OCI-LY7 (cell line): ENCODE results near the gene EIF4H. TPM values are rescaled to one million over a fixed set of nuclear protein-coding genes. Genes with fewer than 3 reads are reported as not detected.

ENCODE experiments used
- BruUV-seq: library from RNA; stranded (reverse); fragments of 400-500 nt; replicated peaks from 2 replicates; lab custom pipeline; 2021; lab: Mats Ljungman, UMichigan
- CTCF ChIA-PET: fragments of 300-600 bp; sonication (Branson Sonifier 250); formaldehyde crosslinking; loops from one replicate; lab custom pipeline; 2022; ENCODE audit warnings: antibody characterized with exemption; ENCODE audit not compliant: unreplicated experiment; lab: Charles Lee
- POLR2A ChIA-PET: fragments of 300-600 bp; sonication (Branson Sonifier 250); formaldehyde crosslinking; loops from one replicate; lab custom pipeline; 2022; ENCODE audit warnings: antibody characterized with exemption; lab: Charles Lee
- DNase-seq: peaks from one replicate; pipeline ENCODE4 v3.0.0-alpha.2; 2015; ENCODE audit warnings: low spot score
- H2AFZ ChIP-seq: fragments of 200-600 bp; sonication (generic), shearing (Covaris generic); 2 replicates; pipeline ENCODE4 v1.6.1; 2014; ENCODE audit warnings: mild to moderate bottlenecking, antibody characterized with exemption, low read length, moderate library complexity
- H3K27ac ChIP-seq: fragments of 200-600 bp; sonication (generic); 2 replicates; pipeline ENCODE4 v1.5.1; 2014; ENCODE audit warnings: mixed run types, low read depth, mild to moderate bottlenecking, moderate library complexity, low read length, inconsistent platforms; ENCODE audit not compliant: poor library complexity, severe bottlenecking
- H3K36me3 ChIP-seq: fragments of 200-600 bp; sonication (generic); 2 replicates; pipeline ENCODE4 v1.6.1; 2014; ENCODE audit warnings: mild to moderate bottlenecking, antibody characterized with exemption, low read length, moderate library complexity, mixed read lengths; ENCODE audit not compliant: insufficient read depth
- H3K4me1 ChIP-seq: fragments of 200-600 bp; sonication (generic); 2 replicates; pipeline ENCODE4 v1.5.1; 2014; ENCODE audit warnings: mild to moderate bottlenecking, low read length; ENCODE audit not compliant: insufficient read depth, poor library complexity, severe bottlenecking
- H3K4me2 ChIP-seq: fragments of 200-600 bp; sonication (generic); 2 replicates; pipeline ENCODE4 v1.6.1; 2014; ENCODE audit warnings: mild to moderate bottlenecking, low read length
- H3K4me3 ChIP-seq: fragments of 200-600 bp; sonication (generic); 2 replicates; pipeline ENCODE4 v1.5.1; 2014; ENCODE audit warnings: mild to moderate bottlenecking, low read depth, low read length; ENCODE audit not compliant: poor library complexity, severe bottlenecking
- H3K79me2 ChIP-seq: fragments of 200-600 bp; sonication (generic); 2 replicates; pipeline ENCODE4 v1.6.1; 2016; ENCODE audit warnings: low read depth, mild to moderate bottlenecking, low read length, moderate library complexity, mixed read lengths; ENCODE audit not compliant: insufficient read depth
- H3K9me2 ChIP-seq: fragments of 200-600 bp; sonication (generic); 2 replicates; pipeline ENCODE4 v1.6.1; 2016; ENCODE audit warnings: mild to moderate bottlenecking, low read length, mixed read lengths; ENCODE audit not compliant: insufficient read depth
- H3K9me3 ChIP-seq: fragments of 200-600 bp; sonication (generic); 2 replicates; pipeline ENCODE4 v1.6.1; 2014; ENCODE audit warnings: mild to moderate bottlenecking, mixed run types, low read length, mixed read lengths
- H4K20me1 ChIP-seq: fragments of 200-600 bp; sonication (generic); 2 replicates; pipeline ENCODE4 v1.6.1; 2014; ENCODE audit warnings: mild to moderate bottlenecking, antibody characterized with exemption, low read length, moderate library complexity, mixed read lengths; ENCODE audit not compliant: insufficient read depth
- CTCF ChIP-seq: fragments of 200-600 bp; sonication (generic); conservative IDR thresholded peaks from 2 replicates; pipeline ENCODE4 v1.5.1; 2014; ENCODE audit warnings: mild to moderate bottlenecking, antibody characterized with exemption, low read length, moderate library complexity, mixed read lengths
- EZH2phosphoT487 ChIP-seq: fragments of 200-600 bp; sonication (generic); IDR thresholded peaks from 2 replicates; pipeline ENCODE4 v1.6.1; 2018; ENCODE audit warnings: low read depth, borderline replicate concordance, mild to moderate bottlenecking, mixed run types, antibody characterized with exemption, low read length, moderate library complexity, mixed read lengths
- intact Hi-C: fragments of 100-400 bp; cut with micrococcal nuclease; formaldehyde crosslinking; loops from one replicate; pipeline ENCODE4 v1.10.0; 2022; ENCODE audit not compliant: unreplicated experiment
- total RNA-seq, 2 experiments: library from RNA; depleted of rRNA in 1 of 2; stranded (reverse); fragments of >200 nt in 1 of 2; shearing (Covaris generic) in 1 of 2; gene quantifications; 2 replicates each; pipeline ENCODE4 v1.2.3, GENCODE V29; 2014 to 2022

The EIF4H gene
- total RNA-seq, 2 experiments from 2014 or later: 202 to 345 TPM

DNA sequence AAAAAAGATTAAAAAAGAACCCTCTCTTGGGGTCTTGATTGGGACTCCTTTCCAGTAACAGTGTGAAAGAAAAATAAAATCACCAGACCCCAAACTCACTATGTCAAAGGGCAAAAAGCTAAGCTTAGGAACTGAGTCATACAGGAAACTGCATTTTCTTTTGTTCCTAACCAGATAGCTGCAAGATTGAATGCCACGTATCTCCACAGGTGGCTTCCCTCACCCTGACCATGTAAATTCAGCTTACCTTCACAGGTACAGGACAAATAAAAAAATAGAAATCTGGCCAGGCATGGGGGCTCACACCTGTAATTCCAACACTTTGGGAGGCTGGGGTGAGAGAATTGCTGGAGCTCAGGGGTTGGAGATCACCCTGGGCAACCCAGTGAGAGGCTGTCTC, 32.5 kb upstream of the EIF4H start:
- no peaks in the 10 kb centered on the region for H4K20me1 ChIP-seq
- H3K79me2 ChIP-seq: no peaks in the 10 kb centered on the region
- no peak overlapping the region for H3K27ac ChIP-seq
- H3K9me3 ChIP-seq: peaks cover 12% of the 10 kb centered on the region
- no peaks in the 10 kb centered on the region for H3K9me2 ChIP-seq
- H3K4me1 ChIP-seq: peaks cover 7% of the 10 kb centered on the region
- no TSS peak for BruUV-seq
- DNase-seq: peak; percentile 18
- intact Hi-C loops: no loop called here
- no peaks in the 10 kb centered on the region for H3K36me3 ChIP-seq
- no peak overlapping the region for H2AFZ ChIP-seq
- H3K4me3 ChIP-seq: no peak overlapping the region
- H3K4me2 ChIP-seq: peak overlapping the region; percentile 25; the same call in 1 of the 2 replicates
- TF ChIP-seq EZH2phosphoT487 (no peak), CTCF (no peak)
- ChIA-PET CTCF (no interaction called here), POLR2A (interaction anchor here (0.6 to 1.0 kb wide), 7 partner anchors 10 to 528 kb away, joined by 3 to 8 read pairs (median 4); no protein-coding TSS in a partner anchor)

- no TSS peak for BruUV-seq
- ChIA-PET CTCF (no interaction called here), POLR2A (interaction anchor here (0.6 kb wide), 1 partner anchor 14 kb away, joined by 3 read pairs; no protein-coding TSS in a partner anchor)
- Histone ChIP-seq H3K4me2 (no peak overlapping the region), H3K27ac (no peak overlapping the region), H3K36me3 (no peaks in the 10 kb centered on the region), H2AFZ (no peak overlapping the region), H3K4me3 (no peak overlapping the region), H4K20me1 (no peaks in the 10 kb centered on the region), H3K9me3 (peaks cover 12% of the 10 kb centered on the region), H3K79me2 (no peaks in the 10 kb centered on the region), H3K4me1 (peaks cover 7% of the 10 kb centered on the region), H3K9me2 (no peaks in the 10 kb centered on the region)
- intact Hi-C loops: no loop called here
- TF ChIP-seq EZH2phosphoT487 (no peak), CTCF (no peak)
- DNase-seq: no peak
These were observed 30.8 kb upstream of the EIF4H start for GRCh38 chr7:74143383-74143782.

- H2AFZ ChIP-seq: no peak overlapping the region
- ChIA-PET CTCF (no interaction called here), POLR2A (interaction anchor here (0.6 kb wide), 1 partner anchor 700 kb away, joined by 4 read pairs; no protein-coding TSS in a partner anchor)
- H4K20me1 ChIP-seq: no peaks in the 10 kb centered on the region
- H3K4me2 ChIP-seq: no peak overlapping the region
- intact Hi-C loops: no loop called here
- TF ChIP-seq EZH2phosphoT487: no peak
- no peak for TF ChIP-seq CTCF
- BruUV-seq: no TSS peak
- H3K4me3 ChIP-seq: no peak overlapping the region
- no peaks in the 10 kb centered on the region for H3K79me2 ChIP-seq
- no peak overlapping the region for H3K27ac ChIP-seq
- no peak for DNase-seq
- peaks cover 18% of the 10 kb centered on the region for H3K9me3 ChIP-seq
- H3K36me3 ChIP-seq: no peaks in the 10 kb centered on the region
- no peaks in the 10 kb centered on the region for H3K9me2 ChIP-seq
- peaks cover 17% of the 10 kb centered on the region for H3K4me1 ChIP-seq
These were observed 25.7 kb upstream of the EIF4H start for GRCh38 chr7:74148491-74148890.
